Measurements from ENCODE around the gene R3HCC1L.

Gene R3HCC1L

DNA sequence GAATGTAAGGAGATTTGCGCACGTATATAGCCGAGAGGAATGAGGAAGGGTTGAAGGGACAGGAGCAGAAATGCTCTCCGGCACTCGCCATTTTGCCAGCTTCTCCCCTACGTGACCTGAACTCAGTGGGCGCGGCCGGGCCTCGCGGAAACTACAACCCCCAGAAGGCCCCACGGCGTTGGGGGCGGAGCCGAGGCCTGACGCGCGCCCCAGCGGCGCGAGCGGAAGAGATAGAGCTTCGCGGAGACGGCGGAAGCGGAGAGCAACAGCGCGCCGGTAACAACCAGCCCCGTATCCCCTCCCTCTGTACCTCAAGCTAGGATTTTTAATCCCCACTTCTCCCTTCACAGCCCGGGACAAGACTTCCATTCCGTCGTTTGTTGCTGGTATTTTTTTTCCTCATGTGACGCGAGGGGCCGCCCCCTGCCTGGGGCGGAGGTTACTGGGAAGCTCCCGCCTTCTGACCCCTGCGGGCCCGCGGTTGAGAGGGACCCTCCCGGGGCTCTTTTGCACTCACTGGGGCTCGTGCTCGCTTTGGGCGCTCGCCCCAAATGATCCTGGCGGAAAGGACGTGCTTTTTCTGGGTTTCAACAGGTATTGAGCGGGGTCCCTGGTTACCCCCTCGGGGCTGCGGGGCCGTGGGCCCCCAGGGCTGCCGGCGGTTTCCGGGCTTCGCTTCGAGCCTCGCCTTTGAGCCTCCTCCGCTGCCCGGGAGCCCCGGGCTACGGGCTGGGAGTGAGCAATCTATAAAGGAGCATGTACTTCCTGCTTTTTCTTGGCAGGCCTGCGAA, at the start of gene R3HCC1L:
TSS of gene R3HCC1L (plus strand) at position 227 of the 791 bp plus-strand sequence. CDS start 73,458 bp downstream, outside the sequence.
- H3K27me3 Mint-ChIP-seq: no peaks in the 10 kb centered on the region
- peak within 1 kb of the TSS; percentile 98 for H3K4me3 Mint-ChIP-seq
- H3K36me3 Mint-ChIP-seq: no peaks in the 10 kb centered on the region
- H3K9me3 Mint-ChIP-seq: peaks cover 3% of the 10 kb centered on the region
- peak; percentile 97 for ATAC-seq
- H3K27ac Mint-ChIP-seq: peak within 1 kb of the TSS; percentile 97
- peaks cover 45% of the 10 kb centered on the region for H3K4me1 Mint-ChIP-seq

GRCh38 chr10:98085238-98085637, 49.2 kb upstream of the R3HCC1L start:
- H3K9me3 Mint-ChIP-seq: no peaks in the 10 kb centered on the region
- H3K27me3 Mint-ChIP-seq: peaks cover 37% of the 10 kb centered on the region
- no peak overlapping the region for H3K4me3 Mint-ChIP-seq
- ATAC-seq: no peak
- H3K36me3 Mint-ChIP-seq: no peaks in the 10 kb centered on the region
- H3K27ac Mint-ChIP-seq: no peak overlapping the region
- no peaks in the 10 kb centered on the region for H3K4me1 Mint-ChIP-seq

DNA sequence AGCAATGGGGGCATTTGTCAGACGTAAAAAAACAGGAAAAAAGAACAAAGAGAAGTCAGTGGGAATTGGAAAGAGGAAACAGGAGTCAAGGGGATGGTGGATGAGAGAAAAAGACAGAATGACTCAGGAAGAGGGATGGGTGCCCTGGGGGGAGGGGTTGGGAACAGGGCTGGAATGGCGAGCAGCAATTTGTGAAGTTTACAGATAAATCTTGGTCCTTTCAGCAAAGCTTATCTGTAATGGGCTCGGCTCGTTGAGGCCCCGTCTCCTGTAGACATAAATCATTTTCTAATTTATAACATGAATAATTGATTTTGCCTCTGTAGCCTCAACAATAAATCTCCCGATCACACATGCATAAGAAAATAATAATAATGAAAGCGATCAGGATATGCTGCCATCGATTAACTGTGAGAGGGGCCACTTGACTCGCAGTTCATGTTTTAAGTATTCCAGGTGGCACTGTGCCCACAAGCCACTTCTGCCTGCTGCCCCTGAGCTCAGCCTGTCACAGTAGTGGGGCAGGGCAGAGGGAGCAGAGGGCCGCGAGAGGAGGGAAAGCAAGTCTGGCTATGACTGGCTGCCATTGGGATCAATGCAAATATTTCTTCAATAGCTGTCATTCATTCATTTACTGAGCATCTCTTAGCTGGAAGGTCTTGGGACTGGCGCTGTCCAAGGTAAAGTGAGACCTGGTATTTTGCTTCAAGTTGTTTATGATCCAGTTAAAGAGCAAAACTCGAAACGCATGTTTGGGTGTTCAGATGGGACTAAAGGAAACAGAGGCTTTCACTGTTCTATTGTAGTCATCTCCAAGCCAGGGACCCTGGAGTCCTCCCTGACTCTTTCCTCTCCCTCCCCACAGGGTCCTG, 47.4 kb upstream of the R3HCC1L start:
- Mint-ChIP-seq H3K36me3 (no peaks in the 10 kb centered on the region), H3K4me3 (no peak overlapping the region), H3K27ac (no peak overlapping the region), H3K27me3 (peaks cover 38% of the 10 kb centered on the region), H3K4me1 (no peaks in the 10 kb centered on the region), H3K9me3 (no peaks in the 10 kb centered on the region)
- no peak for ATAC-seq

DNA sequence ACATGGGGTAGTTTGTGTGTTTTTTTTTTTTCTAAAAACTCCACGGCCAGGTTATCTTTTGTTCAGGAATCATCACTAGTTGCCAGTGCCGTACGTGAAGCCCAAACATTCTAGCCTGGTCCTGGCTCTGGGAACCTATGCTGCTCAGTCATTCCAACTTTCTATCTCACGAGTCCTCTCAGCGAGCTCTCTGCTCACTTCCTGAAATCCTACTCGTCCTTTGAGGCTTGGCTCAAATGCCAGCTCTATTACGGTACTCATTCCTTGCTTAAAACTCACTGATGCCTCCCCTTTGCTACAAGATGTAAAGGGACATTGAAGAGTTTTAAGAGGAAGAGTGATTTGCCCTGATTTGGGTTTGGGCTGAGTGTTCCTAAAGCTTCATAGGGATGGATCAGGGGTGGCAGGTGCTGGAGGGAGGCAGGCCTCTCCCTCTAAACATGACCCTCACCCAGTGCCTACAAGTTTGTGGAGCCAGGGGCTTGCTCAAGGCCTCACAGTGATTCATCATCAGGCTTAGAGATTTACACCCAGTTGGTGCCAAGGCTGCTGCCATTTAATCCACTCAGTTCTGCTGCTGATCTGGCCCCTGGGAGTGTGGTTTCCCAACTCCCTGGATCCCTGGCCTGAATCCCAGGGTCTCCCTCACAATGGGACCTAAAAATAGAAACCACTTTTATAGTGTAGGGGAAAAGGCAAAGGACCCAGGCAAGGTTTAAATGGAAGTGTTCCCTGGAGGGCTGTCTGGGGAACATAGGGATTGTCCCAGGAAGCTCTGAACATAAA, 46.1 kb upstream of the R3HCC1L start:
- Mint-ChIP-seq H3K9me3 (no peaks in the 10 kb centered on the region), H3K4me1 (no peaks in the 10 kb centered on the region), H3K4me3 (no peak overlapping the region), H3K36me3 (no peaks in the 10 kb centered on the region), H3K27me3 (peaks cover 42% of the 10 kb centered on the region), H3K27ac (no peak overlapping the region)
- no peak for ATAC-seq

DNA sequence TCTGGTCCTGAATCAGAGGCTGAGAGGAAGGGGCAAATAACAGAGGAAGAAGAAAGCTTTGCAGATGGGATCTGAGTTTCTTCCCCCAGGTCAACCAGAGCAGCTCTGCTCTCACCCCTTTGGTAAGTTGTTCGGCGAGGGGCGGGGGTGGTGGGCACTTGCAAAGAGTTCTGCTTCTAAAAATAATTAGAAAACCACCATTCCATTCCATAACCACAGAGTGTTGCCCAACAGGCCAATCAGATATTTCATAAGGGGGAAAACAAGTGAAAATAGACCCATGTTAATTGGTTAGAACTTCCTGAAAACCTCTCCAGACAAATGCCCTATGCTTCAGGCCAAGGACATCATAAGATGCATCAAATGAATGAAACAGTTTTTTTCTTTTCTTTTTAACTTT, 43.6 kb upstream of the R3HCC1L start:
- no peak overlapping the region for H3K4me3 Mint-ChIP-seq

DNA sequence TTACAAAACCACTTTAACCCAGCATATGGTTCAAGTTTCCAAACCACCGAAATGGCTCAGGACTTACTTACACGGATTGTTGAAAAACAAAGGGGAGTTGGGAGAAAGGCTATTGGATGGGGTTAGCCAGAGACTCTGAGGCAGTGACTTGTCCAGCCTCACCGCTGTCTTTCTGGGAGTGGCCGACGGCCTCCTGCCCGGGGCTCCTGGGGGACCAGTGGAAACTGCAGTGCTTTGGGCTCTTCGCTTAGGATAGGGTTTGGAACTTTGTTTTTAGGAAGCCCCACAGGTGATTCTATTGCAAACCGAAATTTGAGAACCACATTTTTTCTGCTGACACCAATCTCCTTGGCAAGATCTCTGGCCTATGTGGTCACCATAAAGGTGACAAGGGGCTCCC, 38.1 kb upstream of the R3HCC1L start:
- Mint-ChIP-seq H3K27ac (no peak overlapping the region), H3K9me3 (no peaks in the 10 kb centered on the region), H3K4me1 (no peaks in the 10 kb centered on the region), H3K36me3 (no peaks in the 10 kb centered on the region), H3K4me3 (no peak overlapping the region), H3K27me3 (peaks cover 27% of the 10 kb centered on the region)
- ATAC-seq: peak; percentile 25

More for the DNA sequence above, 43.6 kb upstream of the R3HCC1L start:
- H3K9me3 Mint-ChIP-seq: no peaks in the 10 kb centered on the region
- H3K36me3 Mint-ChIP-seq: no peaks in the 10 kb centered on the region
- no peak overlapping the region for H3K27ac Mint-ChIP-seq
- no peaks in the 10 kb centered on the region for H3K4me1 Mint-ChIP-seq
- no peak for ATAC-seq
- peaks cover 64% of the 10 kb centered on the region for H3K27me3 Mint-ChIP-seq

DNA sequence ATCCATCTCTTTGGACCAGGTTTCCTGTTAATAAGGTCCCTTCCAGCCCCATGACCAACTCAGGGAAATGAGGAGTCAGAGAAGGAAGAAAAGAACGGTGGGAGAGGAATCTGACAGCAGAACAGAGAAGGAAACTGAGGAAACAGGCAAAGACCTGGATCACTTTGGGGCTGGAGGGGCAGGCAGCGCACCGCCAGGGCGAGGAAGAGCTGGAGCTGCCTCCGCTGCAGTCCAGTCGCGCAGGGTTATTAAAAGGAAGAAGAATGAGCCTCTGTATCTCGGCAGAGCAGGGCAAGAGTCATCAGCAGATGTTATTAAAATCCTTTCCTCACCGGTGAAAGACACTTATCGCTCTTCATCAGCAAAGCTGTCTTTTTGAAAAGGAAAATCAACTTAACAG, 37.7 kb upstream of the R3HCC1L start:
- ATAC-seq: no peak
- Mint-ChIP-seq H3K4me1 (no peaks in the 10 kb centered on the region), H3K9me3 (no peaks in the 10 kb centered on the region), H3K36me3 (no peaks in the 10 kb centered on the region), H3K27ac (no peak overlapping the region), H3K4me3 (no peak overlapping the region), H3K27me3 (peaks cover 27% of the 10 kb centered on the region)

GRCh38 chr10:98097175-98097574, 37.3 kb upstream of the R3HCC1L start:
- Mint-ChIP-seq H3K4me3 (no peak overlapping the region), H3K9me3 (no peaks in the 10 kb centered on the region), H3K36me3 (no peaks in the 10 kb centered on the region), H3K4me1 (no peaks in the 10 kb centered on the region), H3K27ac (no peak overlapping the region), H3K27me3 (peaks cover 27% of the 10 kb centered on the region)
- ATAC-seq: no peak

DNA sequence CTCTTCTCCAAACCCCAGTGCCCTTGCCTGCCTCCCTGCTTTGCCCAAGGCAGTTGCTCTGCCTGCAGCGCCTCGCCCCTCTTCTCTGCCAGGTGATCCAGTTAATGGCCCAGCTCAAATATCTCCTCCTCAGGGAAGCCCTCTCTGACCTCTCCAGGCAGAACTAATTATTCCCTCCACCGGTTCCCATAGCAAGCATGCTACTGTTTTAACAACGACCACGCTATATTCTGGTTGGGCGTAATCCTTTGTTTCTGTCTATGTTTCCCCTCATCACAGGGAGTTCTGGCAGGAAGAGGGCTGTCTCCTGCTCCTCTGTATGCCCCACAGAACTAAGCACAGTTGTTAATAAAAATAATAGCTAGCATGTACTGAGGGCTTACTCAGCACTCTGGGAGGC, 36.8 kb upstream of the R3HCC1L start:
- Mint-ChIP-seq H3K9me3 (no peaks in the 10 kb centered on the region), H3K27me3 (peaks cover 27% of the 10 kb centered on the region), H3K36me3 (no peaks in the 10 kb centered on the region), H3K4me1 (no peaks in the 10 kb centered on the region), H3K27ac (no peak overlapping the region), H3K4me3 (no peak overlapping the region)
- no peak for ATAC-seq

- no peaks in the 10 kb centered on the region for H3K36me3 Mint-ChIP-seq
- no peak for ATAC-seq
- H3K4me1 Mint-ChIP-seq: no peaks in the 10 kb centered on the region
- H3K27me3 Mint-ChIP-seq: peaks cover 23% of the 10 kb centered on the region
- H3K4me3 Mint-ChIP-seq: no peak overlapping the region
- no peak overlapping the region for H3K27ac Mint-ChIP-seq
- H3K9me3 Mint-ChIP-seq: no peaks in the 10 kb centered on the region
Observed at GRCh38 chr10:98098247-98098646, 36.2 kb upstream of the R3HCC1L start.

DNA sequence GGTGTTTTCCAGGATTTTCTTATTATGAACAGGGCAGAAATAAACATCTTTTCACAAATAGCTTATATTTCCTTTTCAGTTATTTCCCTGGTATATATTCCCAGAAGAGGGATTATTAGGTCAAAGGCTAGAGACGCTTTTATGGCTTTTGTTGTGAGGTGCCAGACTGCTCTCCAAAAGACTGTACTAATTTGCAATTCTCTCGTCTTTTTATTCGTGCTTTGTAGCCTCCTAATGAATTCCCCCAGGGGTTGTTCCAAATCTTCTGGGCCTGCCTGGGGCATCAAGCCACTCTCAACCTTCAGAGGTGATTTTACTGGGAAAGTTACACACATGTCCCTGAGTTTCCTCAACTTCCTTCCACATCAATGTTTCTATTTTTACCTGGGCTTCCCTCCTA, 34.0 kb upstream of the R3HCC1L start:
- no peak for ATAC-seq
- Mint-ChIP-seq H3K4me1 (no peaks in the 10 kb centered on the region), H3K4me3 (no peak overlapping the region), H3K9me3 (no peaks in the 10 kb centered on the region), H3K36me3 (no peaks in the 10 kb centered on the region), H3K27ac (no peak overlapping the region), H3K27me3 (peaks cover 12% of the 10 kb centered on the region)

DNA sequence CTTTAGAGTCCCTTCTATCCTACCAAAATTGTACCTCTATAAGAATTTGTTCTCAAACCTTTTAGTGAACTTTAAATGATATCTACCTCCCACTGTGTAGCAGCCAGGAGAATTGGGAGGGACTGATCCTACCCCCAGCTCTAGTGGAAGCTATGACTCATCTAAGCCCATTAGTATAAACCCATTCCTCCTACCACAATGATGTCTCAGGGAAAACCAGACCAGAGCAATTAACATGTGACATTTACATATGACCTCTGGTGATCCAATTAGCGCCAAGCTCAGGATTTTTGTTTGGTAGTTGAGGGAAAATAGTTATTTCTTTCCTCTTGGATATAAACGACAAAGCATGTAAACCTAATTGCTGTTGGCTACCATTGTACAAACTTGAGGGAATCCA, 33.1 kb upstream of the R3HCC1L start:
- ATAC-seq: no peak
- no peak overlapping the region for H3K4me3 Mint-ChIP-seq
- no peaks in the 10 kb centered on the region for H3K9me3 Mint-ChIP-seq
- H3K36me3 Mint-ChIP-seq: no peaks in the 10 kb centered on the region
- H3K4me1 Mint-ChIP-seq: no peaks in the 10 kb centered on the region
- peaks cover 9% of the 10 kb centered on the region for H3K27me3 Mint-ChIP-seq
- H3K27ac Mint-ChIP-seq: no peak overlapping the region

DNA sequence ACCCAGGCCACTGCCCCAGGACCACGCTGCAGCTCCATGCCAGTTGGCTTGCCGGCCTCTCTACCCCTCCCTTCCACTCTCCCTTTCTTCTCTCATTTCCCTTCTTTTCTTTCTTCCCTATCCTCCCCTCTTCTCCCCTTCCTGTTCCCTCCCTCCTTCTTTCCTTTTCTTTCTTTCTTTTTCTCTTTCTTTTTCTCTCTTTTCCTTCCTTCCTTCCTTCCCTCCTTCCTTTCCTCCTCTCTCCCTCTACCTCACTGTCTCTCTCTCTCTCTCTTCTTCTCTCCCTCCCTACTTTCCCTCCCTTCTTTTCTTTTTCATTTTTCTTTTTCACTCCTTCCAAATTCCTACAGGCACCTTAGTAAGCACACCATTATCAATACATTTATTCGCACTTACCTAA, 30.3 kb upstream of the R3HCC1L start:
- H3K4me3 Mint-ChIP-seq: no peak overlapping the region
- H3K4me1 Mint-ChIP-seq: no peaks in the 10 kb centered on the region
- H3K27me3 Mint-ChIP-seq: peaks cover 9% of the 10 kb centered on the region
- no peaks in the 10 kb centered on the region for H3K9me3 Mint-ChIP-seq
- ATAC-seq: no peak
- no peak overlapping the region for H3K27ac Mint-ChIP-seq
- no peaks in the 10 kb centered on the region for H3K36me3 Mint-ChIP-seq

- Mint-ChIP-seq H3K4me1 (no peaks in the 10 kb centered on the region), H3K27me3 (peaks cover 33% of the 10 kb centered on the region), H3K36me3 (no peaks in the 10 kb centered on the region), H3K27ac (no peak overlapping the region), H3K9me3 (peaks cover 2% of the 10 kb centered on the region), H3K4me3 (no peak overlapping the region)
- ATAC-seq: no peak
Observed at GRCh38 chr10:98106531-98106930, 27.9 kb upstream of the R3HCC1L start.
